ENCODE measurements around the gene ACTR8.

The ACTR8 gene

DNA sequence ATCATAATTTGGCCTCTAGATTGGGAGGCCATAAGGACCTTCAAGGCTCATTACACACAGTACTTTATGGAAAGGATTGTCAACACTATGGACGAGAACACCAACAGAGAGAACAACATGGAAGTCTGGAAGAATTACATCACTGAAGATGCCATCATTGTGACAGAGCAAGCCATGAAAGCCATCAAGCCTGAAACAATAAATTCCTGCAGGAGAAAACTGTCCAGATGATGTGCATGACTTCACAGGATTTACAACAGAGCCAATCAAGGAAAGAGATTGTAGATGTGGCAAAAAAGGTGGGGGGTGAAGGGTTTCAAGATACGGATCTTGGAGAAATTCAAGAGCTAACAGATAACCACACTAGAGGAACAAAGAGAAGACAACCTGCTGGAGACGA is 19.7 kb downstream of the ACTR8 start:
- no peak for DNase-seq

DNA sequence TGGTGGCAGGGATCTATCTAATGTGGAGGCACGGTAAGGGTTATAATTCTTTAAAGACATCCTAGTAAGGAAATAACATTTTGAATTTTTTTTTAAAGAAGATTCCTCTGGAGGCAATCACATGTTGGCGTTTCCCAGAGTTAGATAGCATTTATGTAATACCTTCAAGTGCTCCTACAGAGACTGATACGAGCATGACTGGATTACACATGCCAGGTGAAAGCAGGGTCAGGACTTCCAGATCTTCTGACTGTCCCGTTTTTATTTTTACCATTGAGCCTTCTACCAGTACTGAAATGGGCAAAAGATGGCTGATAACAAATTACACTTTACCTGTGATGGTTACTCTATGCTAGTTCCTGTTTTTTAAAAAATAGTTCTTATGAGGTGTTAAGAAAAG is 21.8 kb downstream of the ACTR8 start:
- no peak for DNase-seq

DNA sequence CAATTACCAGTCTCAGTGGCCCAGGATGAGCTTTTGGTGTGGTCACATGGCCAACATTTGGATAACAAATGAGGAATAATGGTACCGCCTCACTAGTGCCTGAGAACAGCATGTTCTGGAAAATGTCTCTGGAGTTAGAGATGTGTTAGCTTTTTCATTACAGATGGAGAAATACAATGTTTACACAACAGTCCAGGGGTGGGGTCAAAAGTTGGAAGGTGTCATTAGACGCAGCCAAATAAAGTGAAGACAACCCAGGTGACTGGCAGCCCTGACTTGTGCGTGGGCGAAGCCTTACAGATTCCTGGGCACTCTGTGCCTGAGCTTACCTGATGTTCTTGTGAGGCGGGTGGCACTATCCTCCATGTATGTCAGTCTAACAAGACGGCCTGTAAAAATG is 22.8 kb downstream of the ACTR8 start:
- no peak for DNase-seq

DNA sequence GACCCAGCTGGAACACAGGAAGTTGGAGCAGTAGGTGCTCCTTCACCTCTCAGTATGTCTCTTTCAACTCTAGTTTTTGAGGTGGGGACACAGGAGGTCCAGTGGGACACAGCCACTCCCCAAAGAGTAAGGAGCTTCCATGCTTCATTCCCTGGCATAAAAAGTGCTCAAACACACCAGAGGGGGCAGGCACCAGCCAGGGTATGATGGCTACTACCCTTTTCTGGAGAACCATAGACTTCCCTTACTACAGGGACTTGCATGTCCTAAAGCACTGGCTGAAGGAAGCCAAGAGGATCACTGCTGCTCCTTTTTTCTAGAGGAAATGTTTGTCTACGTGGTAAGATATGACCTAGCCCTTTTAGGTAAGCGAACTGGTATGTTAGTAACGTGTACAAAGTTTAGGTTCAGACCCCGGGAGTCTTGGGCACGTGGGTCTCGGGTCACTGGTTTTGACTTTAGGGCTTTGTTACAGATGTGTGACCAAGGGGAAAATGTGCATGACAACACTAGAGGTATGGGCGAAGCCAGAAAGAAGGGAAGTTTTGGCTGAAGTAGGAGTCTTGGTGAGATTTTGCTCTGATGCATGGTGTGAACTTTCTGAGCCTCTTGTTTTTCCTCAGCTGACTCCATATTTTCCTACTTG is 23.7 kb downstream of the ACTR8 start:
- no peak for DNase-seq

DNA sequence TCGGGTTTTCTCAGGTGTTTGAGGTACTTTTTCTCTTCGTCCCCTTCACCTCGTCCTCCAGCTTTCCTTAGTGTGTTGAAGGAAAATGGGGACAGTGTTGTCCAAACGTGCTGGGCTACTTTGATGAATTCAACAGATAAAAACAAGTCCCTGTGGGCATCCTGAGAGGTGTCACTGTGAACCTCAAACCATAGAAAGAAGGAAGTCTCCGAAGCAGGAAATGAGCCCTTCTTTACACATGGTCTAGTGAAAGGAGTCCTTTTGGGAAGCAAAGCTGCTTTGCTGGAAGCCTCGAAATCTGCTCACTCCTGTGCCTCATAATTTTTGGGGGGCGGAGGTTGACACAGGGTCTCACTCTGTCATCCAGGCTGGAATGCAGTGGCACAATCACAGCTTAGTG is 25.0 kb downstream of the ACTR8 start:
- no peak for DNase-seq

DNA sequence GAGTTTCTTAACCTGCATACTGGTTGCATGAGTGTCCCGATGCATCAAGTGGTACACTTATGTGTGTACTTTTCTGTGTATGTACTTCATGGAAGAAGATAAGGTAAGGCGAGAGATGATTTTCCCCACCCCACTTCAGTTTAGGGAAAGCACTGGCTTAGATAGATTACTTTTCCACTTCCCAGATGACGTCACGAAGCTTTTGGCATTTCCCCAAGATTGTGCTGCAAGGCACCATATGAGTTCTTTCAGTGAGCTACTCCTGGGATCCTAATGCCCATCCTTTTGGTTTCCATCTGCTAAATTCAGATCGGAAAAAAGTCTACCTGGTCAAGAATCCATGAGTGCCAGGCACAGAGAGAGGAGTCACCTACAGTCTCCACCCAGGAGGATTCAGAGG is 31.1 kb downstream of the ACTR8 start:
- no peak for DNase-seq

DNA sequence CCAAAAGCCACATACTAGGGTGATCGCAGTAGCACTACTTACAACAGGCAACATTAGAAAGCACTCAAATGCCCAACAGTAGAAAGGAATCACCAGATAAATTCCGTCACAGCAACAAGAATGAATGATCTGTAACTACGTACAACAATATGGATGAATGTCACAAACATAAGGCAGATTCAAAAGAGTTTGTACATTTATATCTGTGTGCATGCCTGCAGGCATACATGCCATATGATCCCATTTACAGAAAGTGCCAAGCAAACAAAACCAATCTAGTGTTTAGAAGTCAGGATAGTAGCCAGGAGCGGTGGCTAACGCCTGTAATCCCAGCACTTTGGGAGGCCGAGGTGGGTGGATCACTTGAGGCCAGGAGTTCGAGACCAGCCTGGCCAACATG is 32.0 kb downstream of the ACTR8 start:
- no peak for DNase-seq

DNA sequence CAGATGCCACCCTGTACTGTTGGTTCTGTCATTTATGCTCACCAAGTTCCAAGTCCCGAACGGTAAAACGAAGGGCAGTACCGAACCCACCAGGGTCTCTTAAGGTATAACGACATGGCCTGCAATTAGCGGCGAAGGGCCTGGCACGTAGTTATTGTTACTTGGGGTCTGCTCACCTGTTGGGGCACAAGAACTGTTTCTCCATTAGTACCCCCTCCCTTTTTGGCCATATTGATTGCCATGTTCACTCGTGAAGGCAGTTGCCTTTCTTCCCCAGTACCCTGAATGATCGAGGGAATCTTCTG is 35.1 kb downstream of the ACTR8 start:
- DNase-seq, result no peak

DNA sequence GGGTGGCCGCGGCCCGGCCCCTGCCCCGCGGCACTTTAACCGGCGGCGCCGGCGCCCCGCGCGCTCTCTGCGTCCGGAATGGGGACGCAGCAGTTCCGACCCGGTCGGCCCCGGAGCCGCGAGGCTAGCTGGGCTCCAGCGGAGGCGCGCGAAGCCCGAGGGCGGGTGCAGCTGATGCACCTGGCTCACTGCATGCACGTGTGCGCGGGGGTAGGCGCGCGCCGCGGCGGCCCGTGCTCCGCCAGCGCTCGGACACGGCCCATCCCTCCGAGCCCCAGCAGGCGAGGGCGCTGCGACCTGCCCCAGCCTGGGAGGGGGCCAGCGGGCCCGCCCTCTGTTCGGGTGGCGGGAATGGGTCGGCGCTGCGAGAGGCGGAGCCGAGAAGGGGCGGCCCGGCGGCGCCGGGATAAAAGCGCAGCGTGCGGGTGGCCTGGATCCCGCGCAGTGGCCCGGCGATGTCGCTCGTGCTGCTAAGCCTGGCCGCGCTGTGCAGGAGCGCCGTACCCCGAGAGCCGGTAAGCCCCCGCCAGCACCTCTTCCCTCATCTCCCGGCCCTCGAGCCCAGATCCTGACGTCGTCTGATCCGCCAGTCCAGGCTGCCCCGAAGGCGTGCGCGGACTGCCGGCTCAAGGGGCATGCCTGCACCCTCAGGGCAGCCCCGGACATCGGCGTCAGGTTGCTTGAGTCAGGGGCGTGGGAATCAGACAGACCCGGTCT is 35.7 kb downstream of the ACTR8 start, which contains the start of the genes CHDH and IL17RB:
Gene CHDH (minus strand): TSS at position 286 of the 717 bp plus-strand sequence. CDS start 22,411 bp downstream, outside the sequence.
Gene IL17RB (plus strand): TSS at position 435 of the 717 bp plus-strand sequence. CDS start 21 bp downstream, at position 456.
- no peak for DNase-seq

DNA sequence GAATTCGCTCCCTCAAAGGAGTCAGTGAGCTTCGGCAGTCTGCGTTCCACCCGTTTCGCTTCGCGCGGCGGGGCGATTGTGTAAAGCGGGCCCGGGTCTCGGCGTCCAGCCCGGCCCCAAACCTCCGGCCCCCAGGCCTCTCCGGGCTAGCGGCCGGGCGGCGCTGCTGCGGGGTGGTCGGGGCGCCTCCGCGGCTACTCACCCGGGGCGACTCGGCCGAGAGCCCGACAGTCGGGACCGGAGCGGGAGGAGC is 36.1 kb downstream of the ACTR8 start:
- DNase-seq, result no peak

DNA sequence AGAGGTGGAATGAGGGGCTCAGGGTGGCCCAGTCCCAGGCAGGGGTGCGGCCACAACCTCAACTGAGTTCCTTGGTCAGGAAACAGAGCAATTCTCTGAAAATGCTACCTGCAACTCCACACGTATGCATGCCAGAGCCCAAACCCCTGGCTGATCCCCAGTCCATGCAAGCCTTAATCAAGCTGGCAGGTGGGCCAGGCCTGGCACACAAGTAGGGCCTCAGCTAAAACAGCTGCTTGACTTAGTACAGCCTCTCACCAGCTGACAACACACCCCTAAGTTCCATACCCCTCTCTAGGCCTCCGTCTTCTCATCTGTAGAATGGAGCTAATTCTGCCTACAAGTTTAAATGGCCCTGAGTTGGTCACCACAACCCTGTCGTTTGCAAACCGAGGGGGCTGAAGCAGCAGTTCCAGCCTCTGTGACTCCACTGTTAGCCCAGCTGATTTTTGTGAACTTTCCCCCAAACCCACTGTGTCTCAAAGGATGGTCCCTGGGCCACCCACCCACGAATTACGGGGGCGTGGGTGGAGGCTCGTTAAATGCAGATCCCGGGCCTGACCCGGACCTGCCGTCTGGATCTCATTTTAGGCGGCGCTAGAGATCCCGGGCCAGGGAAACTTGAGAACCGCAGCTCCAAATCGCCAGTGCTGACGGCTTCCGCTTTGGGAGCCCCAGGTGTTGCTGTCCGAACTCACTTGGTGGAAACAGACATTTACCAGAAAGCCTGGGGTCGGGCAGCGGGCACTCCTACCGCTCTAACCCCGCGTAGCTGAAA is 36.7 kb downstream of the ACTR8 start:
- DNase-seq, result no peak

DNA sequence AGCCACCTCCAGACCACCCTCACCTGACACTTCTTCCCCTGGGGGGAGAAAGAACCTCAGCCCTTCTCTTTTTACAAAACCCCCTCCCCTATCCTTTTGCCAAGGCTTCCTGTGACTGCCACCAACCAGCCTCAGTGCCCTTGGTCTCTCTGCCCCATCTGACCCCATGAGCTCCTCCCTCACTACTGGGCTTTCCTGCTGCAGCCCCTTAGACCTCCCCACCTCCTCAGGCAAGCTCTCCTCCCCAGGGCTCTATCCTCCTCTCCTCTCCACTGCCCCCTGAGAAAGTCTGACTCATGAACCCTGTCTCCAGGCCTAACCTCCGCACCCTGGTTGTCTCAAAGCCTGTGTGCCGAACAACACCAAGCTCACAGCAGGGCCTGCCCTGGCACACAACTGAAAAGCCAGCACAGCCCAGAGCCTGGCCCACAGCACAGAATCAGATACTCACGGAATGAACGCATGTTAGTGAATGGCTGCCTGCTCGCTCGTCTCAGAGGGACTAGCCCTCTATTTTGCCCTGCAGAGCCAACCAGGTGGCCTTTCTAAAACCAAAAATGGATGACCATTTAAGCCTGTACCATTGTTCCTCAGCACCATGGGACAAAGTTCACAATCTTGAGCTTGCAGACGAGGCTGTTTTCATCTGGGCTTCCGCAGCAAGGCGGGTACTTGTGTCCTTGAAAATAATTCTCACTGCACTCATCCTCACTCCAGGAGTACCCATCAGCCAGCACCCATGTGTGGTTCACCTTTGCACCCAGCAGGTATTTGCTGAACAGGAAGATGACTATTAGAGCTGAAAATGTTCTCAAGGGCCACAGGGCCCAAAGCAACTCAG is 37.5 kb downstream of the ACTR8 start:
- DNase-seq, result no peak

DNA sequence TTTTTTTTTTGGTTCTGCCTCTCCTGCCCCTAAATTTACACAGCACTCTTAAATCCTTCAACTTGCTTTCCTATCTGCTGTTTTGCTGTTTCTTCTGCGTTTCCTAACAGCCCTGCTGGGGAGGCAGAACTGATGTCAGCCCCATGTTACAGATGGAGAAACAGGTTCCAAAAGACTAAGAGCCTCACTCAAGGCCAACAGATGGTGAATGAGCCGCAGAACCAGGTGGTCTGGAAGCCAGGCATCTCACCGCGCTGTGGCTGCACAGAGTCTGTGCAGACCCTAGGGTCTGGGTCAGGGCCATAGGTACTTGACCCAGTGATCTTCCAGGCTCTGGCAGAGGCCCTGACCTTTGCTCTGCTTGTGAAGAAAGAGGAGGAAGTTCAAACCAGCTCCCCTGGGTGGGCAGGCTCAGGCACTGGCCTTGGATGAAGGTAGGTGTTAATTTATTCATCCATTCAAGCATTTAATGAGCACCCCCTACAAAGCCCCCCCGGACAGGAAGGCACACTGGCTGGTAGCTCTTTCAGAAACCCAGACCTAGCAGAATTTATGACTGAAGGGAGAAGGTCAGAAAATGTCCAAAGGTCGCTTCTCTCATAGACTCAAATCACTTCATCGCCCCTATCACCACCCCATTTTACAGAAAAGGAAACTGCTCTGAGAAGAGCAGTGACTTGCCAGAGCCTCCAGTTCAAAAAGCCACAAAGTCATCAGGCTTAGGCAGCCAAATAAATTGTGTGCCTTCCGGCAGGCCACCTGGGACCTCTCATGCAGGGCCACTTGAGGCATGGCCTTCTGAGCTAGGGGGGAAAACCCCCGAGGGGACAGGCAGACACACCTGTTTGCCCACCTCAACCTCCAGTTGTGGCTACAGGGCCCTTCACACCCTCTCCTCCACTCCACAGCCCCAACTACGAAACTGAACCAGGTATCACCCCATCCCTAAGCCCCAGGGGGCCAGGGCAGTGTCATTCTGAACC is 38.5 kb downstream of the ACTR8 start:
- no peak for DNase-seq

DNA sequence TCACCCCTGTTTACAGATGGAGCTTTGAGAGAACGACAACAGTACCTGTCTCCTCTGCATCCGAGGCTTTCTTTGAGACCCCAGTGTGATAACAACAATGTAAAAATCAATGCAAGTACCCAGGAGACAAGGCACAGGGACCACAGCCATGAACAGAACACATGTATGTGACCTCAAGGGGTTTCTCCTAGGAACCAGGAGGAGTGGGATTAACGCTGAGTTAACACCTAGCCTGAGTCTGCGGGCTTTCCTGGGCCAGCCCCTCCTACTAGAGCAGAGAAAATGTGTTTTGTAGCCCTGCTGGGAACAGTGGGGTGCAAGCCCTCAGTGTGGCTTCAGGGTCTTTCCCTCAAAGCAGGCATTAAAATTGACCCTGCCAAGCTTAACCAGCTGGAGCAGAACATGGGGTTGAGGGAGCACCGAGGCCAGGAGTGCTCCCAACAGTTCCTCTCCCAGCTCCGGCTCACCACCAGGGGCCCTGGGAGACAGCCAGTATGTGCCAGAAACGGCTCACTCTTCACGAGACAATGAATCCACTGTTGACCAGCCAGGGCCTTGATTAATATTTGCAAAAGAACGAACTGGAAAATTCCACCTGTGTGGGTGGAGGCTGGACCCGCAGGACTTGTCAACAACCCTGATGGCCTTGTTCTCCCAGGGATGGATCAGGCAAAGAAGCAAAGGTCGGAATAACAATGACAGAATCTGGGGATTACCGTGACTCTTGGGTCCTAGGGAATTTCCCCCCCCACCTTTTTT is 39.3 kb downstream of the ACTR8 start:
- DNase-seq, result no peak

DNA sequence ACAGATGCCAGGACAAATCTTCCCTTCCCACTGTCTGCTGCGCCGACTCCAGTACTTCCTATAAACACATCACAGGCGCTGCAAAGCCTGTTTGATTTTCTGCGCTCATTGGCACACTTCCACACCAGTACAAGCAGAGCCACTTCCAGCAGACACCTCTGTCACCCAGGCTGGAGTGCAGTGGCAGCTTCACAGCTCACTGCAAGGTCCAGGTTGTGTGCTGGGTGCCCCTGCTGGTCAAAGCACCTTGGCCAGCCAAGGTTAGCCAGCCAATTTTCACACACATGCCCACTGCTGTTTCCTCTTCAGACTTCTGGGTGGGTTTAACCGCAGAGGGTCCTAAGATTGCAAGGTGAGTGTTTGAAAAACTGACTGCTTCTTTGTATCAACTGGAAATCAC is 40.7 kb downstream of the ACTR8 start:
- DNase-seq, result no peak

DNA sequence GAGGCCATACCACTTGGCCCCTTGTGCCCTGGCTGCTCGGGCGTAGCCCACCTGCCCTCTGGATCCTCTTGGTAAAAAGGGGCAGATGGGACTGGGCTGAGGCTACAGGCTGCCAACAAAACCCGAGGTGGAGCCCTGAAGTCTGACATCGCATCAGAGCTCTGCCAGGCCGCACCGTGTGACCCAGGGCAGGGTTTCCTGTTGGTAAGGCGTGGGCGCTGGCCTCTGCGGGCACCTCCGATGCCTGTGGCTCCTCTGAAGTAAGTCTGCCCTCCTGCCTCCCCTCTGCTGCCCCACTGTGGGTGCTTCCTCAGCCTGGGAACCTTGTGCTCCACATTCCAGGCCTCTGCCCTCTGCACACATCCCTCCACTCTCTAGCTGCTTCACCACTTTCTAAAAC is 44.6 kb downstream of the ACTR8 start:
- DNase-seq, result no peak

DNA sequence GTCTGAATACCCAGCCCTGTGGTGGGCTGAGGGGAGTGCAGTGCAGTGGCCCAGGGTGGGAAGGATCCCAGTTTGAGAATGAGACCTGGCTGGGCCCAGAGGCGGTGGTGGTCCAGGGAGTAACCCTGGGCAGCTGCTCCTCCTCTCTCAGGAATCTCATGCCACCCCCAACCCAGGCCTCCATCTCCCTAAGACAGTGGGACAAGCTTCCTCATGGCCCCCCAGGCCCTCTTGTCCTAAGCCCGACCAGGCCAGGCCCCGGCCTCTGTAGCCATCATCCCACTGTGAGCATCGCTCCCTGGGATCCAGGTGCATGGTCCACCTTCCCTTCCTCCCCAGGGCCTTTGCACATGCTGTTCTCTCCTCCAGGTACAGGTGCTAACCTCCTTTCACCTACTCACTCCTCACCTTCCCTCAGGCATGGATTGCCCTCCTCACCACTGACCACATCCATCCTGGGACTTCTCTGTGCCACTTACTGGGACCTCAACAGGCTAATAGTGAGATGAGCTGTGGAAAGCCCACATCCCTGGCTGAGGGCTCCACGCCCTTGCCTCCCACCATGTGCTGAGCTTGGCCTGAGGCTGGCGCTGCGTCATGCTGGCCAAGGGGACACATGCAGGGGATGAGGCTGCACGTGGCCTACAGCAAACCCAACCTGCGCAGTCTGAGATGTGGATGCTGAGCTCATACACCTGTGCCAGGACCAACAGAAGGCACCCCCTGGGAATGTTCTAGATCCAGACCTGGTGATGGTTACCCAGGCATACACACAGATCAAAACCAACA is 45.7 kb downstream of the ACTR8 start:
- no peak for DNase-seq

DNA sequence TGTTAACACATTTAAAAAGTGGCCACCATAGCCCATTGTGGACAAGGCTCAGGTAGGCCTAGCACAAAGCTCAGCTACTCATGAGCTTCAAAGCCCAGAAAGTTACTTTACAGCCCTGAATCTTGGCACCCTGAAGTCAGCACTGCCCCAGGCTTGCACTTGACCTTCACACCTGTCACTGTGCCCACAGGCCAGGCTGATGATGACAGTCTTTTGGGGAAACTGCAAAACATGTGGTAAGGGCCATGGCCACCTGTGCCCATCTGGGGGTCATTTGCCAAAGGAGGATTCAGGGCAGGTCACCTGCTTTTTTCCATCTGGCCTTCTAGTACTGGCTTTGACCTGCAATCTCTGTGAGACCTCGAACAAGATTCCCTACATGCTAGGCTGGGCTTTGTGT is 46.7 kb downstream of the ACTR8 start:
- DNase-seq, result no peak

DNA sequence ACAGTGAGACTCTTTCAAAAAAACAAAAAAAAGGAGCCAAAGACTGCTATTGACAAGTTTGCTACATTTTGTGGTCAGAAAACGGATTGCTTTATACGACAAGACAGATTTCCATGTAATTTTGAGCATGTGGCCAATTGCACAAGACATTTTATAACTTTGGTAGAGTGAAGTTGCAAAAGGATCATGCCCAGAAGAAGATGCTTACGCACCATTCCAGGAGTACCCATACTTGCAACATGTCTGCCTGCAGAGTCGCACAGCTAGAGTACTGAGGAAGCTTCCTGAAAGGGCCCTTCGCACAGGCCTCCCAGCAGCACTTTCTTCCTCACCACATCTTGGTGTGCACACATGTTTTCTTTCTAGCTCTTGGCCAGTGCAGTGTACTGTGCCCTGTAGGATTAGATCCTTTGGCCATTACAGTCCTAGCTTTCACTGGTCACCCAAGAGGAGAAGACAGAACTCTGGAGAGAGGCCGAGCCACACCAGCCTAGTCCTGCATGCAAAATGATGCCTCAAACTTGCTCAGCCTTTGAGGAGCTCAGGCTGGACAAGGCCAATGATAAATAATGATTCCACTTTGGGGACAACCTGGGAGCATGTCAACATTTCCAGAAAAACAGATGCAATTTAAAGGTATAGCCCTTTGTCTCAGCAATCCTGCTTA is 47.4 kb downstream of the ACTR8 start:
- DNase-seq, result no peak

DNA sequence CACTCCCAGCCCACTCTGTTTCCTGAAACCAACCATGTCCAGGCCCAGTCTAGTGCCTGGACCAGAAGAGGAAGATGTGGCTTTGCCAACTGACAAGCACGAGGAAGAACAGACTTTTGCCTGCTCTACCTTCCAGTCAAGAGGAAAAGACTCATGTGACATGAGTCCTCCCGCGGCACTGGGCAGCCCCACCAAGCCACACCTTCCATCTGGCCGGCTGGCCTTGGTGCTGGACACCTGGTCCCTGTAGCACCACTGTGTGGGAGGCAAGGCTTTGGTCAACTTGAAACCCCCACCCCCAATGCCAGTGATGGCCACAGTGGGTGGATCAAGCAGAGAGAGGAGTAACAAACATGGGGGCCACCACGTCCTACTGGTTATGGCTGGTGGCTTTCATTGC is 48.3 kb downstream of the ACTR8 start:
- DNase-seq, result no peak

Measured in activated CD4-positive, alpha-beta T cell treated with anti-CD3 and anti-CD28 coated beads, Interleukin-2, amount 50 U/mL, for 1 hour (primary cell).